Psoas muscle (tissue), 8 donors: ENCODE measurements around the gene WDR7. TPM values are rescaled to one million over a fixed set of nuclear protein-coding genes. Genes with fewer than 3 reads are reported as not detected.

Source experiments
- ATAC-seq, 4 donors: fragments of 200-7000 bp; cut with Tn5 transposase; one replicate each; pipeline ENCODE4 v1.9.1; 2020; ENCODE audit warnings: moderate library complexity in 3 of 4, mild to moderate bottlenecking in 2 of 4
- DNase-seq, 2 donors: peaks; one replicate each; pipeline ENCODE4 v3.0.0-alpha.2; 2020
- H3K27ac ChIP-seq: fragments of 200-600 bp; one replicate; pipeline ENCODE4 v1.8.0; 2022
- H3K27me3 ChIP-seq, 3 donors: fragments of 200-600 bp in 1 of 3; one replicate each; pipeline versions ENCODE4 v1.6.1 to v1.8.0; 2013 to 2022; ENCODE audit warnings: low read length in 2 of 3, mild to moderate bottlenecking in 2 of 3, moderate library complexity in 1 of 3; ENCODE audit not compliant: insufficient read depth in 3 of 3
- H3K36me3 ChIP-seq, 2 donors: fragments of 200-600 bp in 1 of 2; one replicate each; pipeline versions ENCODE4 v1.6.1 to v1.8.0; 2013 to 2022; ENCODE audit warnings: low read depth in 1 of 2, mild to moderate bottlenecking in 1 of 2, moderate library complexity in 1 of 2; ENCODE audit not compliant: insufficient read depth in 1 of 2
- H3K4me1 ChIP-seq: fragments of 200-600 bp; one replicate; pipeline ENCODE4 v1.8.0; 2022
- H3K4me3 ChIP-seq: fragments of 200-600 bp; one replicate; pipeline ENCODE4 v1.8.0; 2022; ENCODE audit warnings: mild to moderate bottlenecking
- H3K9me3 ChIP-seq: fragments of 200-600 bp; one replicate; pipeline ENCODE4 v1.8.0; 2022
- WGBS, 3 donors: extraction: QIAGEN DNeasy Blood & Tissue Kit; methylation state at CpG; one replicate each; pipeline versions ENCODE4 v1.1.6 to v1.1.7; 2013; 5-methylcytosine and 5-hydroxymethylcytosine counted together
- intact Hi-C, 2 donors: fragments of 100-400 bp; cut with DNase I; formaldehyde crosslinking; loops; one replicate each; pipeline versions ENCODE4 v1.11.0 to v1.14.2; 2022
- polyA plus RNA-seq, 3 donors: library from polyadenylated mRNA; stranded (reverse); fragments of 200-250 nt; gene quantifications; one replicate each; pipeline ENCODE4 v1.2.3, GENCODE V29; 2013
- total RNA-seq, 4 donors: library from RNA; stranded (reverse); fragmentation: NEBNext Ultra II Directional in 2 of 4; extraction: Animal tissue kit (Norgen Biotek cat#: 25700) in 2 of 4; gene quantifications; one replicate each; pipeline versions ENCODE4 v1.2.1 to v1.2.4, GENCODE V29; 2021 to 2023
- TF ChIP-seq, protein P1 (sequence below): fragments of 200-600 bp; IDR thresholded peaks from one replicate; pipeline ENCODE4 v1.8.0; 2022; ENCODE audit warnings: antibody characterized with exemption
- donor health status: healthy with polysubstance abuse.
- donor health status: DM: no; HTN: no; CAD: no; lungs with moderate emphysema.
- donor health status: Bipolar disorder and iron deficiency.
- donor health status: healthy.
- donor health status: DM: yes; HTN: yes; CAD: no.
- donor health status: DM: no; HTN: no; CAD: no.
- donor health status: DM: no; HTN: no; CAD: no.
- donor health status: DM: yes; HTN: yes; CAD: no.

Gene WDR7
- total and polyA plus RNA-seq, 7 donors, result 2.6 to 24.4 (median 15.5) TPM

- TF ChIP-seq, protein P1, sequence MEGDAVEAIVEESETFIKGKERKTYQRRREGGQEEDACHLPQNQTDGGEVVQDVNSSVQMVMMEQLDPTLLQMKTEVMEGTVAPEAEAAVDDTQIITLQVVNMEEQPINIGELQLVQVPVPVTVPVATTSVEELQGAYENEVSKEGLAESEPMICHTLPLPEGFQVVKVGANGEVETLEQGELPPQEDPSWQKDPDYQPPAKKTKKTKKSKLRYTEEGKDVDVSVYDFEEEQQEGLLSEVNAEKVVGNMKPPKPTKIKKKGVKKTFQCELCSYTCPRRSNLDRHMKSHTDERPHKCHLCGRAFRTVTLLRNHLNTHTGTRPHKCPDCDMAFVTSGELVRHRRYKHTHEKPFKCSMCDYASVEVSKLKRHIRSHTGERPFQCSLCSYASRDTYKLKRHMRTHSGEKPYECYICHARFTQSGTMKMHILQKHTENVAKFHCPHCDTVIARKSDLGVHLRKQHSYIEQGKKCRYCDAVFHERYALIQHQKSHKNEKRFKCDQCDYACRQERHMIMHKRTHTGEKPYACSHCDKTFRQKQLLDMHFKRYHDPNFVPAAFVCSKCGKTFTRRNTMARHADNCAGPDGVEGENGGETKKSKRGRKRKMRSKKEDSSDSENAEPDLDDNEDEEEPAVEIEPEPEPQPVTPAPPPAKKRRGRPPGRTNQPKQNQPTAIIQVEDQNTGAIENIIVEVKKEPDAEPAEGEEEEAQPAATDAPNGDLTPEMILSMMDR, result no peak
- 79 to 88% (median 83%) methylated on average over 4 of the region's 4 CpGs for WGBS, 3 donors
- DNase-seq (no peak), ATAC-seq (no peak)
- no peaks in the 10 kb centered on the region for H3K27me3 ChIP-seq
- peaks cover 2% of the 10 kb centered on the region for H3K4me1 ChIP-seq
- no peaks in the 10 kb centered on the region for H3K36me3 ChIP-seq
- no peaks in the 10 kb centered on the region for H3K9me3 ChIP-seq
- no peak overlapping the region for H3K27ac ChIP-seq
- intact Hi-C loops, result no loop called here
- no peak overlapping the region for H3K4me3 ChIP-seq
These were observed 262.8 kb downstream of the WDR7 start for GRCh38 chr18:56913941-56914340.

DNA sequence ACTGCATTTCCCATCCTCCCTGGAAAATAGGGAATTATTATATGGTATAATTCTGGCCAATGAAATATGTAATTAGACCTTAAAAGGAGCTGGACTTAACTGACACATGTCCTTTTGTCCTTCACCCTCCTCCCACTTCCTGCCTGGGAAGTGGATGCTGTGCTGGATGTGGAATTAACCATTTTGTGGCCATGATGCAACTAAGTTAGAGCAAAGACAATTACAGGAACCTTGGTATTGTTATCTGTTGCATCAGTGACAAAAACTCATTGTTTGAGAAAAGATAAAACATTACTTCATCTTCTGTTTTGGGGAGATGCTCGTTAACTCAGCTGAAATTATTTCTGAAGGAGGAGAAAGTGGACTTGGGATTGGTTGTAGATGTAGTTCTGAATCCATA, 268.0 kb downstream of the WDR7 start:
- no peaks in the 10 kb centered on the region for H3K27me3 ChIP-seq
- H3K27ac ChIP-seq, result no peak overlapping the region
- TF ChIP-seq, protein P1, result no peak
- no peak overlapping the region for H3K4me3 ChIP-seq
- intact Hi-C loops, result no loop called here
- 74 to 88% (median 85%) methylated on average over 1 of the region's 1 CpG for WGBS, 3 donors
- H3K36me3 ChIP-seq, result no peaks in the 10 kb centered on the region
- DNase-seq, result no peak
- H3K9me3 ChIP-seq, result no peaks in the 10 kb centered on the region
- H3K4me1 ChIP-seq, result no peaks in the 10 kb centered on the region
- ATAC-seq, result no peak

- H3K4me3 ChIP-seq, result no peak overlapping the region
- no peak for DNase-seq
- ATAC-seq, result no peak
- TF ChIP-seq, protein P1, result no peak
- 97 to 98% (median 98%) methylated on average over 1 of the region's 1 CpG for WGBS, 3 donors
- H3K27ac ChIP-seq, result no peak overlapping the region
- H3K27me3 ChIP-seq, result no peaks in the 10 kb centered on the region
- H3K4me1 ChIP-seq, result no peaks in the 10 kb centered on the region
- no peaks in the 10 kb centered on the region for H3K9me3 ChIP-seq
- intact Hi-C loops, result no loop called here
- H3K36me3 ChIP-seq, result no peaks in the 10 kb centered on the region
These were observed 270.8 kb downstream of the WDR7 start for GRCh38 chr18:56921896-56922480.

DNA sequence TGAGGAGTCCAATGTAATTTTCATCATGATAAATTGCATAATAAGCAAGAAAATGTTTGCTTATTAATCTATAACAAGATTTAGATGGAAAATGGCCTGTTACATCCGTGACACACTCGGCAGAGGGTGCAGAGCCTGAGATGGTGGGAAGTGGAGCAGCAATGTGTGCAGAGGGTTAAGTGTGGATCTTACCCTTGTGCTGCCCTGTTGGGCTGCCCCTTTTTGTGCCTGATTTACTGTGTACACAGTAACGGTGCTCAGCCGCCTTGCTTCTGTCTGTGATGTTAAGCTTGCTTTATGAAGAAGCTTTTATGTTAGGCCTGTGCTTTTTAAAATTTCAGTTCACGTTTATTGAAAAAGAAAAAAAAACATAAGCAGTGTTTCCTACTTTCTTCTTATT, 275.6 kb downstream of the WDR7 start:
- H3K4me3 ChIP-seq, result no peak overlapping the region
- 89 to 92% (median 91%) methylated on average over 5 of the region's 5 CpGs for WGBS, 3 donors
- DNase-seq (no peak), ATAC-seq (no peak)
- H3K27me3 ChIP-seq, result no peaks in the 10 kb centered on the region
- no peaks in the 10 kb centered on the region for H3K36me3 ChIP-seq
- no peaks in the 10 kb centered on the region for H3K4me1 ChIP-seq
- intact Hi-C loops, result no loop called here
- TF ChIP-seq, protein P1, result no peak
- no peak overlapping the region for H3K27ac ChIP-seq
- no peaks in the 10 kb centered on the region for H3K9me3 ChIP-seq

GRCh38 chr18:56927786-56928185, 276.6 kb downstream of the WDR7 start:
- Histone ChIP-seq H3K36me3 (no peaks in the 10 kb centered on the region), H3K27ac (no peak overlapping the region), H3K27me3 (no peaks in the 10 kb centered on the region), H3K9me3 (no peaks in the 10 kb centered on the region), H3K4me1 (no peaks in the 10 kb centered on the region), H3K4me3 (no peak overlapping the region)
- intact Hi-C loops, result no loop called here
- TF ChIP-seq, protein P1, result no peak
- ATAC-seq (no peak), DNase-seq (no peak)
- WGBS, 3 donors, result 97 to 99% (median 98%) methylated on average over 3 of the region's 3 CpGs
